ENCODE results near the gene LDAH.

LDAH gene

DNA sequence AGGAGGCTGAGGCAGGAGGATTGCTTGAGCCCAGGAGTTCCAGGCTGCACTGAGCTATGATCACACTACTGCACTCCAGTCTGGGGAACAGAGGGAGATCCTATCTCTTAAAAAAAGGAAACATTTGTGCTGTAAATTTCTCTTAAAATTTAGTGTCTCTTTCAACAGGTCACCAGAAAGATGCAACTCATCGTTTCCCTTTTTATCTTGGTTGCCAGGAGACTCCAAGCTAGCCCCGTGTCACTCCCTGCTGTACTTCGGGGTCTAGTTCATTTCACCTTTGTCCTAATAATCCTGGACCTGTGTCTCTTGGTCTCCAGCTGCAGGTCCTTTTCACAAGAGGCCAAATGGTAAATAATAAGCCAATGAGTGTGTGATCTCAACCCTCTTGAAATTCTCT lies 179.1 kb downstream of the LDAH start:
- DNase-seq (ENCODE audit: low spot score) (no peak), ATAC-seq (ENCODE audit: low read depth) (no peak)
- Histone ChIP-seq H3K9me3 (ENCODE audit: severe bottlenecking) (no peaks in the 10 kb centered on the region), H3K27ac (ENCODE audit: poor library complexity, severe bottlenecking) (no peak overlapping the region), H3K36me3 (ENCODE audit: low read depth) (no peaks in the 10 kb centered on the region), H3K4me3 (ENCODE audit: severe bottlenecking) (no peak overlapping the region), H3K27me3 (ENCODE audit: insufficient read depth, poor library complexity, severe bottlenecking) (no peaks in the 10 kb centered on the region), H3K4me1 (ENCODE audit: insufficient read depth, poor library complexity, severe bottlenecking) (peaks cover 13% of the 10 kb centered on the region)
- TF ChIP-seq, protein P1, sequence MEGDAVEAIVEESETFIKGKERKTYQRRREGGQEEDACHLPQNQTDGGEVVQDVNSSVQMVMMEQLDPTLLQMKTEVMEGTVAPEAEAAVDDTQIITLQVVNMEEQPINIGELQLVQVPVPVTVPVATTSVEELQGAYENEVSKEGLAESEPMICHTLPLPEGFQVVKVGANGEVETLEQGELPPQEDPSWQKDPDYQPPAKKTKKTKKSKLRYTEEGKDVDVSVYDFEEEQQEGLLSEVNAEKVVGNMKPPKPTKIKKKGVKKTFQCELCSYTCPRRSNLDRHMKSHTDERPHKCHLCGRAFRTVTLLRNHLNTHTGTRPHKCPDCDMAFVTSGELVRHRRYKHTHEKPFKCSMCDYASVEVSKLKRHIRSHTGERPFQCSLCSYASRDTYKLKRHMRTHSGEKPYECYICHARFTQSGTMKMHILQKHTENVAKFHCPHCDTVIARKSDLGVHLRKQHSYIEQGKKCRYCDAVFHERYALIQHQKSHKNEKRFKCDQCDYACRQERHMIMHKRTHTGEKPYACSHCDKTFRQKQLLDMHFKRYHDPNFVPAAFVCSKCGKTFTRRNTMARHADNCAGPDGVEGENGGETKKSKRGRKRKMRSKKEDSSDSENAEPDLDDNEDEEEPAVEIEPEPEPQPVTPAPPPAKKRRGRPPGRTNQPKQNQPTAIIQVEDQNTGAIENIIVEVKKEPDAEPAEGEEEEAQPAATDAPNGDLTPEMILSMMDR (IDR thresholded peaks at IDR 0.05; ENCODE audit: poor library complexity, severe bottlenecking) = no peak

- Histone ChIP-seq H3K36me3 (ENCODE audit: low read depth) (no peaks in the 10 kb centered on the region), H3K9me3 (ENCODE audit: severe bottlenecking) (no peaks in the 10 kb centered on the region), H3K4me1 (ENCODE audit: insufficient read depth, poor library complexity, severe bottlenecking) (peaks cover 13% of the 10 kb centered on the region), H3K27ac (ENCODE audit: poor library complexity, severe bottlenecking) (no peak overlapping the region), H3K27me3 (ENCODE audit: insufficient read depth, poor library complexity, severe bottlenecking) (no peaks in the 10 kb centered on the region), H3K4me3 (ENCODE audit: severe bottlenecking) (no peak overlapping the region)
- TF ChIP-seq, protein P1 (IDR thresholded peaks at IDR 0.05; ENCODE audit: poor library complexity, severe bottlenecking) = no peak
- no peak for DNase-seq (ENCODE audit: low spot score)
- ATAC-seq (ENCODE audit: low read depth) = no peak
Observed at GRCh38 chr2:20643060-20643459, 179.8 kb downstream of the LDAH start.

- H3K4me3 ChIP-seq (ENCODE audit: severe bottlenecking) = no peak overlapping the region
- no peak for DNase-seq (ENCODE audit: low spot score)
- TF ChIP-seq, protein P1 (IDR thresholded peaks at IDR 0.05; ENCODE audit: poor library complexity, severe bottlenecking) = peak; percentile 96
- H3K4me1 ChIP-seq (ENCODE audit: insufficient read depth, poor library complexity, severe bottlenecking) = peaks cover 13% of the 10 kb centered on the region
- peak overlapping the region; percentile 73 for H3K27ac ChIP-seq (ENCODE audit: poor library complexity, severe bottlenecking)
- no peaks in the 10 kb centered on the region for H3K27me3 ChIP-seq (ENCODE audit: insufficient read depth, poor library complexity, severe bottlenecking)
- peak; percentile 80 for ATAC-seq (ENCODE audit: low read depth)
- H3K36me3 ChIP-seq (ENCODE audit: low read depth) = no peaks in the 10 kb centered on the region
- H3K9me3 ChIP-seq (ENCODE audit: severe bottlenecking) = no peaks in the 10 kb centered on the region
Observed at GRCh38 chr2:20642055-20642971, 180.6 kb downstream of the LDAH start.

GRCh38 chr2:20641123-20641985 lies 181.5 kb downstream of the LDAH start:
- H3K27ac ChIP-seq (ENCODE audit: poor library complexity, severe bottlenecking) = peak overlapping the region; percentile 73
- H3K36me3 ChIP-seq (ENCODE audit: low read depth) = no peaks in the 10 kb centered on the region
- TF ChIP-seq, protein P1 (IDR thresholded peaks at IDR 0.05; ENCODE audit: poor library complexity, severe bottlenecking) = no peak
- peak; percentile 91 for DNase-seq (ENCODE audit: low spot score)
- H3K9me3 ChIP-seq (ENCODE audit: severe bottlenecking) = no peaks in the 10 kb centered on the region
- H3K27me3 ChIP-seq (ENCODE audit: insufficient read depth, poor library complexity, severe bottlenecking) = no peaks in the 10 kb centered on the region
- peaks cover 13% of the 10 kb centered on the region for H3K4me1 ChIP-seq (ENCODE audit: insufficient read depth, poor library complexity, severe bottlenecking)
- peak; percentile 90 for ATAC-seq (ENCODE audit: low read depth)
- H3K4me3 ChIP-seq (ENCODE audit: severe bottlenecking) = no peak overlapping the region

Measured in RWPE2 (cell line).